HuH-7.5 (cell line): ENCODE results near the gene NALF2.

Experiments used
- DNase-seq: peaks from one replicate; pipeline ENCODE4 v3.0.0; 2011; ENCODE audit warnings: low spot score

NALF2 gene

GRCh38 chrX:69530306-69530705 lies 26.2 kb downstream of the NALF2 start:
- no peak for DNase-seq

DNA sequence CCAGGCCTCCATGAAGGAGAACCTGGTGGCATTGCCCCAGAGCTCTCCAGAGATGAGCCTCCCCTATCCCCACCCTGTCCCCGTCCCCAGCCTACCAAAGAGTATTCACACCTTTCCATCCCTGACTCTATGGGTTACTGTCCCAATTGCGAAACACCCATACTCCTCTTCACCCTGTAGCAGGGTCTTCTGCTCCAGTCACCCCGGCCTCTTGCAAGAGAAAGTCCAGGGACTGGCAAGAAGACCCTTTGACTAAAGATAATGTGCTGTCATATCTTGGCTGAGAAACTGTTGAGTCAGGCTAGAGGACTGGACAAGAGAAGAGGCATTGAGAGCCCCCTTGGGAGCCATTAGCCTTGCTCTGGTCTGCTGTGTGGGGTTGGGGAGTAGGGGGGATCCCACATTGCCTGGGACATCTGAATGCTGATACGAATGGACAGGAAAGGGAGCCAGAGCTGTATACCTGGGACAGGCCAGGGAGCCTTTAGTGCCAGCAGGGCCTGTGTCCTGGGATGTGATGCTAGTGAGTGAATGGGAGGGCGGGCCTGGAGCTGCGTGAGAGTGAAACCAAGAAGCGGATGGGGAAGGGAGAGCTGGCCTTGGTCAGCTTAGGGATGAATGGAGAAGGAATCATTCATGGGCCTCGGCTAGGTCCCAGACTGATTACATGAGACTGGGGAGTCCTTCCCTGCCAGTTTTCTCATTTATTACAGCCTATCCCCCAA lies 27.1 kb downstream of the NALF2 start:
- DNase-seq = no peak

- DNase-seq = no peak
Observed at GRCh38 chrX:69535661-69536060, 31.5 kb downstream of the NALF2 start.

GRCh38 chrX:69538321-69538876 lies 34.3 kb downstream of the NALF2 start:
- DNase-seq = no peak

- DNase-seq = no peak
Observed at GRCh38 chrX:69539437-69539836, 35.3 kb downstream of the NALF2 start.

- DNase-seq = no peak
Observed at GRCh38 chrX:69541956-69542355, 37.8 kb downstream of the NALF2 start.

DNA sequence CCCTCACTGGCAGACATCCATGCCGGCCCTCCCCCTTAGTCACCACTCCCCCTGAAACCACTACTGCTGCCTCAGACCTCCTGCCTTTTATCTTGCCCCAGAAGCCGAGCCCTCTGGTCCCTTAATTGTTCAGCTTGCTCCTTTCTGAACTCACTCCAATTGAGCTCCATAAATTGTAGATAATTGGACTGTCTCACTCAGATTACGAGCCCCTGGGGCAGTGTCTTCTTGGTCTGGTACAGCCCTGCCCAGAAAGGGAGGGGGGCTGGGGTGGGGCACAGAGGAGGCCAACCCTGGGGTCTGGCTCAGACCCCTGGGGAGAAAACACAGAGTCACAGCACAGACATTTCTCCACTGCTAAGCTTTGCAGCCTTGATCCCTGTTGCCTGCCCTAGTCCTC lies 39.4 kb downstream of the NALF2 start:
- DNase-seq = no peak

DNA sequence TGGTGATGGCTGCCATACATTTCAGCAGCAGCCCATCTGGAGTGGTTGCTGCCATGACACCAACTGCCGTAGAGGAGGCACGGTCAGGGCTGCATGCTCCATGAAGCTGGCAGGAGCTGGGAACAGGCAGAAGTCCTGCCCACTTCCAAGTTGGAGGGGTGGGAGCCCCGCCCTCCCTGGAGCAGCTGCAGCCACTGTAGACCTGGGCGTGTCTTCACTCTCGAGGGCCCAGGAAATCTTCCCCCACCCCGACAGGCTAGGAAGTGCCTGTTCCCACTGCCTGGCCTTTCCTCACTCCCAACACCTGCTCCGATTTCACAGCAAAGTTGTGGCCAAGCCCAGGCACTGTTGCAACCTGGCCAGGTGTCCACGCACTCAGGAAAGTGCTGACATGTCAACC lies 42.3 kb downstream of the NALF2 start:
- no peak for DNase-seq

DNA sequence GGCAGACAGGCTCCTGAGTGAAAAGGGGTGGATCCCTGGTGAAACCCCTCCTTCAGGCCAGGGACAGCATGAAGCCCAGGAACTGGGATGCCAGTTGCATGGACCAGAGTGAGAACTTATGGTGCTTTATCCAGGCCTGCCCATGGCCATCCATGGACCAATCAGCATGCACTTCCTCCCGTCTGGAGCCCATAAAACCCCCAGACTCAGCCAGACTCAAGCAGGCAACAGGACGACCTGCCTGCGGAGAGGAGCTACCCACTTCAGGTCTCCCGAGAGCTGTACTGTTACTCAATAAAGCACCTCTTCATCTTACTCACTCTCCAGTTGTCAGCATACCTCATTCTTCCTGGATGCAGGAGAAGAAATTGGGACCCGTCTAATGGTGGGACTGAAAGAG lies 42.9 kb downstream of the NALF2 start:
- no peak for DNase-seq

DNA sequence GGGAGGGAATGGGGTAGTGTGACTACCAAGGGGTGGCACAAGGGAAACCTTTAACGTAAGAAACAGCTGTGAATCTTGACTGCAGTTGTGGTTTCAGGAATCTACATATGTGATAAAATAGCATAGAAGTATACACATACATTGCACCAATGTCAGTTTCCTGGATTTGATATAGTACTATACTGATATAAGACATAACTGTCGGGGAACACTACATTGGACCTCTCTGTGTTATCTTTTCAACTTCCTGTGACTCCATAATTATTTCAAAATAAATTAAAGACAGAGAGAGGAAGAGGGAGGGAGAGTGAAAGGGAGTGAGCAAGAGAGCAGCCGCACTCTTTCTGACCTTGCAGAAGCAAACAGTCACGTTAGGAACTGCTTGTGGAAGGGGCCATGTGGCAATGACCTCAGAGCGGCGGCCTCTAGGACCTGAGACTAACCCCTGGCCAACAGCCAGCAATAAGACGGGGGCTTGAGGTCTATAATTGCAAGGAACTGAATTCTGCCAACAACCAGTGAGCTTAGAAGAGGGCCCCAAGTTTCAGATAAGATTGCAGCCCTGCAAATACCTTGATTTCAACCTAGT lies 47.4 kb downstream of the NALF2 start:
- DNase-seq = no peak

GRCh38 chrX:69552512-69552911 lies 48.4 kb downstream of the NALF2 start:
- DNase-seq = no peak
